Right lobe of liver (tissue), 6 donors: Measurements from ENCODE around the gene DUOX2. TPM values are rescaled to one million over a fixed set of nuclear protein-coding genes. Genes with fewer than 3 reads are reported as not detected.
"Not testable (repeated sequence)": the region's sequence is repeated elsewhere in the genome, so short reads cannot be mapped to it uniquely, and the experiment has no call there.

Source experiments
- ATAC-seq, 4 donors: fragments of 200-7000 bp; cut with Tn5 transposase; one replicate each; pipeline ENCODE4 v1.9.1; 2020; ENCODE audit warnings: mild to moderate bottlenecking in 4 of 4, moderate library complexity in 4 of 4
- DNase-seq, 3 donors: peaks; one replicate each; pipeline ENCODE4 v3.0.0-alpha.2; 2020
- H3K27ac ChIP-seq, 3 donors: fragments of 200-600 bp; one replicate each; pipeline ENCODE4 v1.8.0; 2022
- H3K27me3 ChIP-seq, 2 donors: fragments of 200-600 bp; one replicate each; pipeline ENCODE4 v1.8.0; 2022
- H3K36me3 ChIP-seq, 4 donors: fragments of 200-600 bp; sonication (generic) in 1 of 4; one replicate each; pipeline versions ENCODE4 v1.5.1 to v1.8.0; 2017 to 2022; ENCODE audit warnings: control low read depth in 1 of 4
- H3K4me1 ChIP-seq, 4 donors: fragments of 200-600 bp; sonication (generic) in 1 of 4; one replicate each; pipeline versions ENCODE4 v1.5.1 to v1.8.0; 2017 to 2022; ENCODE audit warnings: control low read depth in 1 of 4
- H3K4me3 ChIP-seq, 3 donors: fragments of 200-600 bp; one replicate each; pipeline ENCODE4 v1.8.0; 2022
- H3K9me3 ChIP-seq, 4 donors: fragments of 200-600 bp; sonication (generic) in 1 of 4; one replicate each; pipeline versions ENCODE4 v1.5.1 to v1.8.0; 2017 to 2022; ENCODE audit warnings: control low read depth in 1 of 4
- CTCF ChIP-seq, 4 donors: fragments of 200-600 bp in 3 of 4; fragments of 450-650 bp in 1 of 4; IDR thresholded peaks; one replicate each; pipeline versions ENCODE4 v1.5.1 to v1.8.0; 2016 to 2022; ENCODE audit warnings: antibody characterized with exemption in 4 of 4, mild to moderate bottlenecking in 2 of 4
- POLR2A ChIP-seq: fragments of 450-650 bp; IDR thresholded peaks from one replicate; pipeline ENCODE4 v1.6.1; 2017; ENCODE audit warnings: antibody characterized with exemption, mild to moderate bottlenecking
- WGBS: methylation state at CpG from one replicate; pipeline ENCODE4 v1.1.6; 2018; ENCODE audit warnings: low coverage, low lambda C conversion rate; ENCODE audit not compliant: insufficient coverage; ENCODE audit errors: missing lambda C conversion rate; 5-methylcytosine and 5-hydroxymethylcytosine counted together
- intact Hi-C, 2 donors: fragments of 100-400 bp; cut with DNase I; formaldehyde crosslinking; loops; one replicate each; pipeline versions ENCODE4 v1.11.2 to v1.14.1; 2022
- total RNA-seq, 6 experiments: library from RNA; depleted of rRNA in 2 of 6; stranded (reverse); fragments of >200 nt in 2 of 6; fragmentation: NEBNext Ultra II Directional in 3 of 6; extraction: Animal tissue kit (Norgen Biotek cat#: 25700) in 3 of 6; gene quantifications; one replicate each; pipeline versions ENCODE4 v1.1.0 to v1.2.4, GENCODE V29; 2016 to 2023
- donor health status: DM: no; HTN: yes; CAD: no.
- donor health status: DM: no; HTN: no; CAD: no.
- donor health status: DM: no; HTN: no; CAD: no.
- donor health status: DM: no; HTN: yes; CAD: no.
- donor health status: DM: no; HTN: yes; CAD: no.

The DUOX2 gene
- total RNA-seq, 6 experiments from 2014 or later, result 0.02 to 0.93 (median 0.25) TPM; not detected in 1

- no peak for TF ChIP-seq CTCF (IDR thresholded peaks at IDR 0.05)
- no peak for TF ChIP-seq POLR2A
- no peaks in the 10 kb centered on the region for H3K9me3 ChIP-seq
- peaks cover 0 to 5% (median 0%) of the 10 kb centered on the region in 4 donors for H3K4me1 ChIP-seq
- no peaks in the 10 kb centered on the region for H3K27me3 ChIP-seq
- no peaks in the 10 kb centered on the region for H3K36me3 ChIP-seq
- DNase-seq (no peak), ATAC-seq (peak in 2 of 4 donors; percentile 20 to 51)
- no peak overlapping the region for H3K27ac ChIP-seq
- intact Hi-C loops, result no loop called here
- 58% methylated on average over 3 of the region's 3 CpGs for WGBS
- H3K4me3 ChIP-seq, result no peak overlapping the region
Observed at GRCh38 chr15:45084163-45084562, 29.8 kb downstream of the DUOX2 start.

- DNase-seq (no peak), ATAC-seq (peak in 3 of 4 donors; percentile 58 to 85 (median 80))
- TF ChIP-seq POLR2A, result no peak
- no peak for TF ChIP-seq CTCF (IDR thresholded peaks at IDR 0.05)
Observed at GRCh38 chr15:45083223-45083622, 30.7 kb downstream of the DUOX2 start.

GRCh38 chr15:45082412-45082811 lies 31.6 kb downstream of the DUOX2 start:
- DNase-seq, H3K27me3 ChIP-seq, ATAC-seq, H3K36me3 ChIP-seq, H3K9me3 ChIP-seq, intact Hi-C loops, H3K4me3 ChIP-seq, H3K4me1 ChIP-seq, H3K27ac ChIP-seq: not testable (repeated sequence)
- 73% methylated on average over 5 of the region's 10 CpGs for WGBS

More at GRCh38 chr15:45083223-45083622, 30.7 kb downstream of the DUOX2 start:
- Histone ChIP-seq H3K9me3 (no peaks in the 10 kb centered on the region), H3K4me3 (no peak overlapping the region), H3K4me1 (peaks cover 0 to 5% (median 0%) of the 10 kb centered on the region in 4 donors), H3K27ac (no peak overlapping the region), H3K36me3 (no peaks in the 10 kb centered on the region), H3K27me3 (no peaks in the 10 kb centered on the region)
- intact Hi-C loops, result no loop called here

GRCh38 chr15:45080593-45080992 lies 33.4 kb downstream of the DUOX2 start:
- ATAC-seq, result peak; percentile 27 to 48 (median 43)

GRCh38 chr15:45079628-45080246 lies 34.2 kb downstream of the DUOX2 start:
- intact Hi-C loops, H3K4me3 ChIP-seq, DNase-seq, H3K9me3 ChIP-seq, H3K36me3 ChIP-seq, H3K27ac ChIP-seq, ATAC-seq, H3K4me1 ChIP-seq, H3K27me3 ChIP-seq: not testable (repeated sequence)
- WGBS, result 94% methylated on average over 4 of the region's 5 CpGs

More at GRCh38 chr15:45080593-45080992, 33.4 kb downstream of the DUOX2 start:
- H3K9me3 ChIP-seq, H3K4me3 ChIP-seq, H3K27me3 ChIP-seq, H3K4me1 ChIP-seq, intact Hi-C loops, H3K27ac ChIP-seq, DNase-seq, H3K36me3 ChIP-seq: not testable (repeated sequence)
- WGBS, result no CpG with 5 or more reads among the region's 3 CpGs

GRCh38 chr15:45079201-45079600 lies 34.8 kb downstream of the DUOX2 start:
- H3K27me3 ChIP-seq, H3K27ac ChIP-seq, H3K4me1 ChIP-seq, DNase-seq, intact Hi-C loops, H3K4me3 ChIP-seq, ATAC-seq, H3K36me3 ChIP-seq, H3K9me3 ChIP-seq: not testable (repeated sequence)
- 37% methylated on average over 4 of the region's 5 CpGs for WGBS

- ATAC-seq (peak; percentile 41 to 67 (median 56)), DNase-seq (peak in 1 of 3 donors; percentile 63)
- H3K4me1 ChIP-seq, H3K27me3 ChIP-seq, H3K9me3 ChIP-seq, intact Hi-C loops, H3K36me3 ChIP-seq, H3K4me3 ChIP-seq: not testable (repeated sequence)
- peak overlapping the region in 1 of 3 donors; percentile 49 for H3K27ac ChIP-seq
- 0% methylated on average over 1 of the region's 2 CpGs for WGBS
Observed at GRCh38 chr15:45077391-45077790, 36.6 kb downstream of the DUOX2 start.

- intact Hi-C loops, H3K27ac ChIP-seq, H3K27me3 ChIP-seq, H3K36me3 ChIP-seq, H3K4me1 ChIP-seq, H3K9me3 ChIP-seq, DNase-seq, H3K4me3 ChIP-seq: not testable (repeated sequence)
- no CpG with 5 or more reads among the region's 9 CpGs for WGBS
- ATAC-seq, result peak; percentile 68 to 75 (median 70)
Observed at GRCh38 chr15:45075440-45076320, 38.3 kb downstream of the DUOX2 start.

- ATAC-seq, result peak; percentile 33 to 48 (median 38)
- H3K9me3 ChIP-seq, H3K4me3 ChIP-seq, intact Hi-C loops, H3K27ac ChIP-seq, H3K4me1 ChIP-seq, H3K36me3 ChIP-seq, DNase-seq, H3K27me3 ChIP-seq: not testable (repeated sequence)
Observed at GRCh38 chr15:45073602-45074001, 40.4 kb downstream of the DUOX2 start.
